AG20443 (cell line): Measurements from ENCODE around the gene MEIS1.
"Not testable (repeated sequence)": the region's sequence is repeated elsewhere in the genome, so short reads cannot be mapped to it uniquely, and the experiment has no call there.

Experiments
- DNase-seq: peaks from one replicate; pipeline ENCODE4 v3.0.0; 2012; ENCODE audit warnings: low spot score, mixed read lengths

The MEIS1 gene

DNA sequence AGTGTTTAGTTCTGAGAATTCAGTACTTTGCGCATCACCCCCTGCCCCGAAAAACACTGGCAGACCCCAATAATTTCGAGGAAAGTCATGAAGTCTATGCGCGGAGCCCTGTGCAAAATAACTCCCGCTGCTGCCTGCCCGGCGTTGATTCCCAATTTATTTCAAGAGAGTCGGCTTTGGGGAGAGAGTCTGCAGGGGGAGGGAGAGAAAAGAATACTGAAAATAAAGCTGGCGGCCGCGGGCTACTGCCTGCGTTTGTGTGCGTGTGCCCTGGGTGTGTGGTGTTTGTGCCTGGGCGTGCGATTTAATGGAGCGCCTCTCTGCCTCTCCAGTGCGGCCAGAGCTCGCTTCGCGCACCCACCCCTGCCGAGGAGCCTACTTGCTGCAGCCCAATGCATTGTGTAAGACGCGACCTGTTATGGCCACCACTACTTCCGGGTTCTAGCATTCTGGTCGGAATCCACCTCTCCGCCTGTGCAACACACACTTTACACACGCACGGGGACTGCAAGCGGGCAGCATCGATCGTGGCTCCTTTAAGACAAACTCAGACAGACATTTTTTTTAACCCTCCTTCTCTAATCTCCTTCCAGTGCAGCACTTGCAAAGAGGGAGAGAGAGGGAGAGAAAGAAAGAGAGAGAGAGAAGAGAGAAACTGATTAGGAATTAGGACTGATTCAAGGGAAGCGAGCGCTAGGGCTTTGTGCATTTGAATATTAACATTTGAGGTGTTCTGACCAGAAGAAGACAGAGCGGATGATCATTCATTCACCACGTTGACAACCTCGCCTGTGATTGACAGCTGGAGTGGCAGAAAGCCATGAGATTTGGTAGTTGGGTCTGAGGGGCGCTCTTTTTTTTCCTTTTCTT lies at the start of gene MEIS1:
TSS of gene MEIS1 (plus strand) at position 447 of the 870 bp plus-strand sequence. CDS start 732 bp downstream, outside the sequence.
- DNase-seq, result peak; percentile 90

DNA sequence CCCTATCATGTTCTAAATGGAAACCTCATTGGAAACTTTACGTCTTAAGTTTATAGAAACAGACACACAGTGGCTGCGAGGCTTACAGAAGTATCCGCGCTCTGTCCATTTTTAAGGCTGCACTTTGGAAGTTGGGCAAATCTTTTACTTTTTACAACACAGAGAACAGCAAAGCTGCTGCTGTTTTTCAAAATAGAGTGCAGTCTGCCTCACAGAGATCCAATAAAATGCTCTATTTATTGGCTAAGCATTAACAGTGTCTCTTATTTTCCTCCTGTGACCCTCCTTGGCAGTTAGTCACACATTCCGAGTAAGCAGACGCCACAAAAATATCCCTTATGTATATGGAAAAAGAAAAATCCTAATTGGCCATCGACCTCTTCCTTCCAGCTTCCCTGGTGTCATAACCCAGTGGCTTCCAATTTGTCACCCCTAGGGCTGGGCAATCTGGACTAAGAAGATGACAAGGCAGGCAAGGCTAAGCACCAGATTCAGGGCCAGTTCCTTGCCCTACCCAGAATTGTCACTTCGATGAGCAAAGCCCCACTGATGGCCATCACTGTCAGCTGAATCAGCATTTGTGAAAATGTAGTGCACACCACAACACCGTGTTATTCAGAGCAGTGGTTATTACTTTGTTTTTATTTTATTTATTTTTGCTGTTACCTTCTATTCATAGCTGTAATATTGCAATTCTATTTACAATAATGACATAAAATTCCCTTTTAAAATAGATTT lies 47.7 kb upstream of the MEIS1 start:
- no peak for DNase-seq

DNA sequence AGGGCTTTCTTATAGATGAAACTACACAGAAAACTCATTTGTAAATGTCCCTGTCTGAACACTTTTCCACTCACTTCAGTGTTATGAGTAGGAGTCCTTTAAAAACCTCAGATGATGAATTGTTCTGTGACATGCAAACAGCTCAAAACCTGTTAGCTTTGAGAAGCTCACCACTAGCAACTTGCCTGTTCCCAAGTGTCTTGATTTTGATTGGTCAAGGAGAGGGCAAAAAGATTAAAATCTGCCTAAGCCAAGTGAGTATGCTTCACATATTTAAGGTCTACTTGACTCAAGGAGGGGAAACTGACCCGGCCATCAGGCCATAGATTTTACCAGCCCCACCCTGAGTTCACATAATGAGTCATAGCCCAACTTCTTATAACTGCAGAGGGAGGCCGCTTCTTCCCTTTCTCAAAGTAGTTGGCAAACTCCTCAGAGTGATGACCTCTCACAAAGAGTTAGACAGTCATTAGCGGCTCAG lies 45.2 kb upstream of the MEIS1 start:
- DNase-seq, result peak; percentile 35

DNA sequence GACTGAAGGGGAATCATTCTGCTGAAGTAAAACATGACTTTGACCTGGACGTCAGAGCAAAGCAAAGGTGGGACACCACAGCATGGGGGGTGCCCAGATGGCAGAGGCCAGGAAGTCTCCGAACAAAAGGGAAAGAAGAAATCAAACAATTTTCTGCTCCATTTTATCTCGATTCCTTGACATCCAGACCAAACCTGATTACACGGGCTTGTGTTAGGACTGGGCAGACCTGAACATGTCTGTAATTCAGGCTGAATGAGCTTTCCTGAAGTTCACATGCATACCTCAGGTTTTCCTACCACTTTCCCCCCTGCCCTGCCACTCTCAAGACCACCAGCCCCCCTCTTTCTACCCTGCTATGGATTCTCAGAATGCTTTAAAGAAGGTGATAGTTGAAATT lies 44.8 kb upstream of the MEIS1 start:
- DNase-seq, result no peak

DNA sequence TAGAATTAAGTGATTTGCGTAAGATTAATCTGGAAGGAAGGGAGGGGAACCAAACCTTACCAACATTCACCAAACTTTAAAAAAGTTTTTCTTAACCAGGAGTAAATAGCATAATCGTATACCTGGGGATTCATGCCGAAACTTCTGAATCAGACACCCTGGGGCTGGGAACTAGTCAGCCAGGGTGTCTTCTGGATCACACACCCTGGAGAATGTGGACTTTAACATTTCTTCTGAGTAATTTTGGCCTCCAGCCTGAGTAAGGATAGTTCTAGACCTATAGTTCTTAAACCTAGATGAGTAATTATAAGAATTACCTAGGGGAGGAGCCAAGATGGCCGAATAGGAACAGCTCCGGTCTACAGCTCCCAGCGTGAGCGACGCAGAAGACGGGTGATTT lies 44.1 kb upstream of the MEIS1 start:
- DNase-seq, result no peak

DNA sequence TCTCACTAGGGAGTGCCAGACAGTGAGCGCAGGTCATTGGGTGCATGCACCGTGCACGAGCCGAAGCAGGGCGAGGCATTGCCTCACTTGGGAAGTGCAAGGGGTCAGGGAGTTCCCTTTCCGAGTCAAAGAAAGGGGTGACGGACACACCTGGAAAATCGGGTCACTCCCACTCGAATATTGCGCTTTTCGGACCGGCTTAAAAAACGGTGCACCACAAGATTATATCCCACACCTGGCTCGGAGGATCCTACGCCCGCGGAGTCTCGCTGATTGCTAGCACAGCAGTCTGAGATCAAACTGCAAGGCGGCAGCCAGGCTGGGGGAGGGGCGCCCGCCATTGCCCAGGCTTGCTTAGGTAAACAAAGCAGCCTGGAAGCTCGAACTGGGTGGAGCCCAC lies 43.7 kb upstream of the MEIS1 start:
- DNase-seq, result not testable (repeated sequence)

DNA sequence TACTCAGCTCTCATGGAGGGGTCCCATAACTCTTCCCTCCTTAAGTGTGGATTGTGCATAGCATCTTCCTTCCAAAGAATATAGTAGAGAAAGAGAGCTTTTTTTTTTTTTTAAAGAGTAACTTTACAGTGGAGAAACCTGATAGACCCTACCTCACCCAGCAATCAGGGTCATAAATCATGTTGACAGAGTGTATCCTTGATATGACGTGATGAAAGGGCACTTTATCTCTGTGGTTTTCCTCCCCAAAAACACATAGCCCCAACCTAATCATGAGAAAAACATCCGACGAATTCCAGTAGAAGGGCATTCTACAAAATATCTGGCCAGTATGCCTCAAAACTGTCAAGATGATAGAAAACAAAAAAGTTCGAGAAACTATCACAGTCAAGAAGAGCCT lies 29.5 kb upstream of the MEIS1 start:
- no peak for DNase-seq

DNA sequence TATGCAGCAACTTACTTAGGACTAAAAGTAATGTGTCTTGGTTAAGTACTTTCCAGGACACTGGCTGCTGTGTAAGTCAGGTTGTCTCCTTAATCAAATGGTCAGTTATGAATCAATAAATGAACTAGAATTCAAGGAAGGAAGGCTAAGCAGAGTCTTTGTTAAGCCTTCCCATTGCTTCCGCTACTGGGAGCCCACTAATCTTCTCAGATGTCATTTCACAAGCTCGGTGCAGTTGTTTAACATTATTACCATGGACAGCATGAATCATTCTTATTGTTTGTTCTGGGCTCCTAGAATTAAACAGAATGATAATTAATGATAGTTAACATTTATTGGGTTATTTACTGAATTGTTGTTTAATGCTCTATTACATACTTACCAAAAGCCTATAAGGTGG lies 26.0 kb upstream of the MEIS1 start:
- no peak for DNase-seq

DNA sequence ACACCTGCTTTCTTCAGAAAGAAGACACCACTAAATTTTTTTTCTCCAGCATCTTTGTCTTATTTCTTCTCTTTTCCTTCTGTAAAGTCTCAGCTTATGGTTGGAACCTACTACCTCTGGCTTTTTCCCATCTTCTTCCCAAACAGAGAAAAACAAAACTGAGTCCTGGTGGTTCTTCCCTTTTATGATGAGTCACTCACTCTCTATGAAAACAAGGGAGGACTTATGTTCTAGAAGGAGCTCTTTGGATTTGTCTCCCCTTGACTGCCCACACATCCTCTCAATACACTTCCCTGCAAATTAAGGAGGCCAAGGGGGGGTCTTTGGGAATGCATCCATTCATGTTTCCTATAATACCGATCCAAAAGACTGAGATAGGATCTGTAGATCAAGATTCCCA lies 22.1 kb upstream of the MEIS1 start:
- no peak for DNase-seq

DNA sequence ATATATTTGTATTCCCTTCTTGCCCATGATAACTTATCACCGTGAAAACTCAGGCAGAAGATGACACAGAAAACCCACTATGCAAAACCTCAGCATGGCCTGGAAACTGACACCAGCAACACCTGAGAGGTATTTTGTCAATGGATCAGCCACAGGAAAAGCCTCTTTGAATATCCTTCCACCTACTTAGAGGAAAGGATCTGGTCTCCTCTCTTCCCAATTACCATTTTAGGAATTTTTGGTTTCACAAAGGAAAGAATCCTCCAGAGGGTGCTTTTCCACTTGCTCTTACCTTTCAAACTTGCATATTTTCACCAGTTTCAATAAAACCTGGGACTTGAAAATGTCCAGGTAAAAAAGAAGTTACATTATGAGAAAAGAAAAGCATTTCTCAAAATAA lies 20.0 kb upstream of the MEIS1 start:
- DNase-seq, result no peak

DNA sequence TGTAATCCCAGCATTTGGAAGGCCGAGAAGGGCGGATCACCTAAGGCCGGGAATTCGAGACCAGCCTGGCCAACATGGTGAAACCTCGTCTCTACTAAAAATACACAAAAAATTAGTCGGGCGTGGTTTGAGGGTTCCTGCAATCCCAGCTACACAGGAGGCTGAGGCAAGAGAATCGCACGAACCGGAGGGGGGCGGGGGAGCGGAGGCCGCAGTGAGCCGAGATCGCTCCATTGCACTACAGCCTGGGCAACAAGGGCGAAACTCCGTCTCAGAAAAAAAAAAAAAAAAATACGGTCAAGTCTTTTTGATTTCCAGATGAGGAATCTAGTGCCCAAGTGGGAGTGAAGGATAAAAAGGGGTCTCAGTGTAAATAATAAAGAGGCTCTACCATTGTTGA lies 16.5 kb upstream of the MEIS1 start:
- no peak for DNase-seq

DNA sequence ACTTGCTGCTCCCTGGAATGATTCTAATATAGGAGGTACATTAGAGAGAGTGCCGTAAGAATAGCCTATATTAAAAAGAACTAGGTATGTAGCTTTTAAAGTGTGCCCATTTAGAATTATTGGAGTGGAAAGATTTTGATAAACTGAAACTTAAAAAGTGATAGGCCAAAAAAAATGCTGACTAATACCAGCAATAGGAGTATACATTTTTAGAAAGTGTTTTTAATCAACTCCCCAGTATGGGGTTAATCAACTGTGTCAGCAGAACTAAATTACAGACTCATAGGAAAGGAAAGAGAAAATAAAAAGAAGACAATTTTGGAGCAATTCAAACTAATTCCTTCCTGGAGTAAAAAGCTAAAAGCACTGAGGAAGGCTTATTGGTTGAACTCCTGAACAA lies 13.3 kb upstream of the MEIS1 start:
- no peak for DNase-seq

DNA sequence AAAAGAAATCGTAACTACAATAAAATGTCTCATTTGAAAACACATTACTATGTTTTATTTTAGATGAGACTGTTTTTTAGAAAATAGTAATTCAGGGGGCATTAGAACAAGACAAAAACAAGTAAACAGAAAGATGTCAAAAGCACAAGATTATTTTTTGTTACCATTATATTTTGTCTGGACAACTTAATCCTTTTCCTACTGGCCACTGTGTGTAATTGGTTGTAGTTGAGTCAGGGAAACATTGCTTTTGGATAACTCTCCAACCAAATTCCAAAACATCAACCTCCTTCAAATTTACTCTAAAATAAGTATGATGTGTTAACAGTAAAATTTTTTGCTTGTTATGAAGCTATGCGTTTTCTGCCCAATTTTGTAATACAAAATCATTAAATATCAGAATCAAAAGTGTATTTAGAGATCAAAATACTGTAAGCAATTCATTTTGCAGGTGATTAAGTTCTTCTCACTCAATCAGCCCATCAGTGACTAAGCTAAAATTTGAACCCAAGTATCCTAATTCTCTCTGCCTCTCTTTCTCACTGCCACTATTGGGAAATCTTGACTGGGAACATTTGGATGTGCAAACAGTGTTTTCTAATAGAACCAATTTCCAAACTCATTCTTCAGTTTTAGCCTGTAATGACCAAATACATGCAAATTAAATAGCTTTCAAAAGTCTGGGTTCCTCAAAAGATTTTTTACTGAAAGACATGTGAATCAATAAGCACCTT lies 11.4 kb upstream of the MEIS1 start:
- DNase-seq, result no peak

DNA sequence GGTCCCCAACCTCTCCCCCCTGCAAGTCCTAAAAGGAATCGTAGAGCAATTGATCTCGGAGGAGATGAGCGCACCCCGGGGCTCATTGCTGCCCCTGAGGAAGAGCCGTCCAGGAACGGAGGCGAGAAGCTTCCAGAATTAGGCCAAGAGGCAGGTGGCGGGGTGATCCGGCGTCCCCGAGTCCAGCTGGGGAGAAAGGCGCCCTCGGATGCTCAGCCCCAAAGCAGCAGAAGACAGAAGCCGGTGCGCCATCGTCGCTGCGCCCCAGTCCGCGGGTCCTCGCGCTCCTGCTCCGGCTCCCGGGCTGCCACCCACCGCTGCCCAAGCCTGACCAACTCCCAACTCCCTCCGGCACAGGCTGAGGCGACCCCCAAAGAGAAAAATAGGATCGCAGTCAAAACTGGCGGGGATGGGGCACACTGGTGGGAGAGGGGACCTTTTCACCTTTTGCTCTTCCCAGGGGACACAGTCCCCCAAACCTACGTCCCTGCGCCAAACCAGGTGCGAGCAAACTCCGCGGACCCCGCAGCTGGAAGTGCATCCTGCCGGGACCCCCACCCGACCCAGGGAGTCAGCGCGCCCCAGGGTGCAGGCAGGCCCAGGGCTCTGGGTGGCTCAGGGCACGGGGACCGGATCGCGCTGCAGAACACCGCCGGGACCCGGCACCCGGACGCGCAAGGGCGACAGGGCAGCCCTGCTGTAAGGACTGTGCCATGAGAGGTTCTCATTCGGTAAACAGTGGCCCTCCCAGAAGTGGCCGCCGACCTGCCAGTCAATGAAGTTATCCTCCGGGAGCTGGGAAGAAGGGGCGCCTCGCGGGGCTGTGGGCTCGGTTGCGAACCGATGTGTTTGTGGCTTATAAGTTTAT lies 8.4 kb upstream of the MEIS1 start:
- DNase-seq, result no peak

DNA sequence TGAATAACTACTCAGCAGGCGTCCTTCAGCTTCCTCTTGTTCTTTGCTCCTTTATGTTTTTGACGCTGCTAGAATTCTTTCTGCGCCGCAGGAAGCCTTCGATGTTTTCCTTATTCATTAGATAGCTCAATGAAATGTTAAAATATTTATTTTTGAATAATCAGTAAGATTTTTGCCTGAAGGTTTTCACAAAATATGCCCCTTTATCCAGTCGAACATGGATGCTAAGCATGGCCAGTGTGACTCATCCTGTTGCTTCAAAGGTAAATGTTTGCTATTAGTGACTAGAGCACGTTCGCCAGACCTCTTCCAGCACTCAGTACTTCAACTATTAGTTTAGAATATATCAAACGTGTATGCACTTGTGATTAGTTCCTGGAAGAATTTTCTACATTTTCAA lies 7.6 kb upstream of the MEIS1 start:
- no peak for DNase-seq

DNA sequence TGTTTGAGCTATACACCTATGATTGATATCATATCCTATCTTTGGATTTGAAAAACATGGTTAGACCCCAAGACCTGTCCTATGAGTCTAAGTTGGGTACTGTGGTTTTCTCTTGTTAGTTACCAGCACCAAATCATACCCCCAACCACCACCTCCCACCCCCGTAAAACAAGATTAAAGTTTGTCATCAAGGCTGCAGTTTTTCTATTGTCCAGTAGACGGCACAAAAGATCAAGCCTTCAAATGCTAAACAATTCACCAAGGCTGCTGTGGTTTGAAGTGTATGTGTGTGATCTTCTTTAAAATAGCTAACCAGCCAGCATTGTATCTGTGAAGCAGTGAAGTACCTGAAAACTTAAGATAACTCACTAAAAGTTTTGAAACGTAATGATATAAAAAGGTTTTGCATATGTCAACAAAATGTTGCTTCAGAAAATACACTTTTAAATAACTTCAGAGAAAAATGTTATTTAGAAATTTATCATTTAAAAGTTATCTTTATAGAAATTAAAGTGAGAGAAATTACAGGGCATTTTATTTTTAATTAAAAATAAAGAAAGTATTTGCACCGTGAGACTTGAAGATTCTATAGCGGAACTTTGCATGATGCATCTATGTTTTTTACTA lies 5.8 kb upstream of the MEIS1 start:
- DNase-seq, result no peak

DNA sequence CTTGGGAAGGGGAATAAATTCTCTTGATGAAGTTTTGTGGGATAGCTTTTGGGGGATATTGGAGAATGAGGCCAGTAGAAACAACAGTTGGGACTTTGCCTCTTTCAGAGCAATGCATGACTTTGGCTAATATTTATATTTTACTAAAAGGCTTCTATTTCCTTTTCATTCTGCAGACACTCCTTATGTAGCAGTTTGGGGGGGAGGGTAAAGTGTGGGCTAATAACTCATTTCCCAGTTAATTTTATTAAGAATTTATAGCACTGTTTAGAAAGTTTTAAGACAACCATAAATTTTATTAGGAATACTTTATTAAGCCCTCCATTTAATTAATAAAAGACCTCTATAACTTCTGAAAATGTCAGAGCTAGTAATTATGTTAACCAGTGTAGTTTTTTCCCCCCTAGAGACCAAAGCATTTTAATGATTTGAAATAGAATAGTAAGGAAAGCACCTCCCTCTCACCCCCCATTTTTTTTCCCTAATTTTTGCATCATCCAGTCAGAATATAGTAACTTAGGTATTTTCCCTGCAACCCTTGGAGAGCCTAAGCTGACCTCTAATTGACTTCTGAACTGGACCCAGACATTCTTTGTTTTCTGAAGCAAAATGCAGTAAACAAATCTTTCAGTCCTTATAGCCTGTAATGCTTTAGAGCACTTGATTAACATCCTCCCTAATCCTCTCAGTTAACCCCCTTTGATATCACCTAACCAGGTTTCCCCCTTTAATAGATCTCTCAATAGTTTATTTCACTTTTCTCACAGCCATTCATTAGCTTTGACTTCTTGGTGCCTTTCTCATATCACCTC lies 5.0 kb upstream of the MEIS1 start:
- no peak for DNase-seq

DNA sequence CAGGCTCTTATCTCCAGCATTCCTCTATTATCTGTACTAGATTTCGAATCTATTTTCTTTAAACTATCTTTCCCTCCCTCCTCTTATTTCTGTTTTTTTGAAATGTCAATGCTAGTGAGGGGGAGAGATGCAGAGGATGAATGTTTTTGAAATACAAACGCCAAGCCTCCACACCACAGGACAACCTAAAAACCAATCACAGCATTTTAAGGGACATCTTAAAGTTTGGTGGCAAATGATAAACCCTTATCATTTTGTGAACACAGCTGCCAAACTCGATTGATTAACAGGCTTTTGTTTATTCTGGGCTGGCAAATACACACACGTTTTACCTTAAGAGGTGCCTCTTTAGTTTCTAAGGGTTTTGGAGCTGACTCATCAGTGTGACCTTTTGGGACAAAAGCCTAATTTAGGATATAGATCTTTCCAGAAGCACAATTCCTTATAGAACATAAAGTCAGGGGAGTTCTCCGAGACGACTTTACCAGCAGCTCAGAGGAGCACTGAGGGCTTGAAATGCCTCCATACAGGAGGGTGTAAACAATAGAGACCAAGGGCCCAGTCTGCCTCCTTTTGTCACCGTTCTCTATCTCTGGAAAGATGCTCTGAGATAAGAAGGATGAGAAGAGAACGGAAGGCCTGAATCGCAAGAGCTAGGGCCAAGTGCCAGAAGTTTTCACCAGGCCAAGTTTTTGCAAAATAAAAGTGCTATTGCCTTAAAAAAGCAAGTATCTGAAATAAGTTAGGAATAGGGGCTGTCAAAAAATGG lies 4.2 kb upstream of the MEIS1 start:
- no peak for DNase-seq

DNA sequence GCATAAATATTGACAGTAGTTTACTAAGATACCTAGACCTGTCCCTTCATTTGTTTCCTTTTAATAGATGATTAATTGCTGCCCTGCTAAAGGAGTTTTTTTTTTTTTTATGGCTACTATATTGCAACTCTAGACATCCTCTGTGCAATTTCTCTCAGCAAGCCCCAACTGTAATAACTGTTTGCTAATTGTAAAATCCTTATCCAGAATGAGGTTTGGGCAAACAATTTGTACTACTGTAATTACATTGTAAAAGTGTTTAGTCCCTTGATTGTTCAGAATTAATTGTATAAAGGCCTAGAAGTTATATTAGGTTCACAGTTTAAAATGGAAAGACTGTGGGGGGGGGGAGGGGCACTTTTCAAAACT lies 3.7 kb upstream of the MEIS1 start:
- DNase-seq, result no peak
